Measurements from ENCODE around the gene ARL2.

ARL2 gene

GRCh38 chr11:65047581-65048422 lies 33.8 kb downstream of the ARL2 start:
- peak; percentile 40 for DNase-seq (ENCODE audit: low spot score)

DNA sequence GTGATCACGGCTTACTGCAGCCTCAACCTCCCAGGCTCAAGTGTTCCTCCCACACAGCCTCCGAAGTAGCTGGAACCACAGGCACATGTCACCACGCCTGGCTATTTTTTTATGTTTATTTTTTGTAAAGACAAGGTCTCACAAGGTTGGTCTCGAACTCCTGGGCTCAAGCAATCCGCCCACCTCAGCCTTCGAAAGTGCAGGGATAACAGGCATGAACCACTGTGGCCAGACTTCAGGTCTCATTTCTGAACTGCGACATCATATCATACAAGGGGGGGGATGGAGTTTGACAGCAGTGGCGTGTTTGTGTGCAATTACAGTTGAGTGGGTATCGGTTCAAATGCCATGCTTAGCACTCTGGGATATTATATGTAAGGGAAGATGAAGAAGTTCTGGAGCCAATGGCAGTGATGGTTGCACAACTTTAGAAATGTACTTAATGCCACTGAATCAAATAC lies 37.5 kb downstream of the ARL2 start:
- no peak for DNase-seq (ENCODE audit: low spot score)

DNA sequence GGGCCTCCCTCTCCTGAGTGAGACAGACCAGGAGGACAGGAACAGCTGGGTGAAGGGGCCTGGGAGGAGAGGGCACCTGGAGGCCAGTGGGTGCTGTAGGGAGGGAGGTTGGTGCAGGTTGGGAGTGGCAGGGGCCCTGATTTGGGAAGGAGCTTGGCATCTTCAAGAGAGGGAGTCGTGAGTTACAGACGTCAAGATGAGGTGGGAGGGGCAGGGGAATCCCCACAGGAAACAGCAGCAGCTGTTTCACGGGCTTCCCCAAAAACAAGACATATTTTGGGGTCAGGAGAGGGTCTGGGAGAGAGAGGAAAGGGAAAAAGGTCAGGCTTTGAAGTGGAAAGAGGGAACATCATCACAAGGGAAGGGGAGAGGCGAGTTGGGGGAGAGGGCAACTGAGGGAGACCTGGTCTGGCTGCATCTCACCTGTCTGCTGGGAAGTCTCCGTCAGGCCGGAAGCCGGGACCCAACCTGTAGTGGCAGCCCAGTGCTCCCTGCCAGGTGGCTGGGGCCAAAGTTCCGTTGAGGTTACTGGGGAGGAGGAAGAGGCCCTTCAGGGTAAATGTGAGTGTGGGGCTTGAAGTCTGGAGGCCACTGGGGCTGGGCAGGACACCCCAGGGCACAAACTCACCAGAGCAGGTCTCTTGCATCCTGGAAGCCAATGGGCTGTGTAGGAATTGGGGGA lies 40.0 kb downstream of the ARL2 start:
- no peak for DNase-seq (ENCODE audit: low spot score)

DNA sequence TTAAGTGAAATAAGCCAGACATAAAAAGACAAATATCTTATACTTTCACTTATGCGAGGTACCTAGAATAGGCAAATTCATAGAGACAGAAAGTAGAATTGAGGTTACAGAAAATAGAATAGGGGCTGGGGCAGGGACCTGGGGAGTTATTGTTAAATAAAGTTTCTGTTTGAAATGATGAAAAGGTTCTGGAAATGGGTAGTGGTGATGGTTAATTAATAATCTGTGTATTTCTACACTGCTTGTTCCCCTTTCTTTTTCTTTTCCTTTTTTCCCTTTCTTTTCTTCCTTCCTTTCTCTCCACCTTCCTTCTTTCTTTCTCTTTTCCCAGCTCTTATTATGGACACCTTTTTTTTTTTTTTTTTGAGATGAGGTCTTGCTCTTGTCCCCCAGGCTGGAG lies 41.6 kb downstream of the ARL2 start:
- no peak for DNase-seq (ENCODE audit: low spot score)

- DNase-seq (ENCODE audit: low spot score) = no peak
These were observed 43.0 kb downstream of the ARL2 start for GRCh38 chr11:65056999-65057398.

DNA sequence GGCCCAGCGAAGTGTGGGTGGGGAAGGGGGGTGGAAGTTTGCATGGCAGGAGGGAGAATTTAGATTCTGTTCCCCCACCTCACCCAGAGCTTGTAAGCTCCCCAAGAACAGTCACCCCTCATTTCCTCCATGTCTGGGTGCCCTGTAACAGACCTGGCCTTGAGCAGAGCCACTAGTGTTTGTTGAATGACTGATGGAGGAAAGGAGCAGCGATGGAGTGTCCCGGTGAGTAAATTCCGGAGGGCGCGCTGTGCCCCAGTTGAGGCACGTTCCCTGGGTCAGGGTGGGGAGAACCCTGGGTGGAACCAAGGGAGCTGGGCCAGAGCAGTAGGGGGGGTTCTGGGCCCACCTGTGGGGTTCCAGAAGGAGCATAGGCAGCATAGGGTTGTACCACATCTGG lies 43.6 kb downstream of the ARL2 start:
- DNase-seq (ENCODE audit: low spot score) = no peak

GRCh38 chr11:65058012-65058411 lies 44.1 kb downstream of the ARL2 start:
- no peak for DNase-seq (ENCODE audit: low spot score)

DNA sequence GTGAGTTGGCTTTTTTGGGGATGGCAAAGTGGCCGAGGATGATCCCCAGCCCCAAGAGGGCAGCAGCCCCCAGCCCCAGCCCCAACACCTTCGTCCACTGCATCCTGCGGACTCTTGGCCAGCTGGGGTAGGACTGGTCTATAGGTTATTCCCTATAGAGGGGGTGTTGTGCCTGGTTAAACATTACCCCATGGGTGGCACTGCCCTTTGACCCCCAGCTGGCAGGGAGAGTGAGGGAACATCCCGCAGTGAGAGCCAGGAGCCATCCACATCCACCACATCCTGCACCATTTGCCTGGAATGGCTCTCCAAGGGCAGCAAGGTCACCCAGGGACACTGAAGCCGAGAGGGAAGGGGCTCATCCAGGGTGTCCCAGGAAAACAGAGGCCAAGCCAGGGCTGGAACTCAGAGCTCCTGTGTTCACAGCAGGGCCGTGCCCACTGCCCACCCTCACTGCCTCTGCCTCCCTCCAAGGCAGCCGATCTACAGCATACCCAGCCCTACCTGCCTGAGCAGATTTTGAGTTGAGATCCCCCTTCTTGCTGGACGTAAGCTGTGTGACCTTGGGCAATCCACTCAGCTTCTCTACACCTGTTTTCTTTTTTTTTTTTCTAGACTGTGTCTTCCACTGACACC lies 44.6 kb downstream of the ARL2 start, which contains the start of gene NAALADL1:
NAALADL1 (minus strand) TSS at position 135 of the 636 bp plus-strand sequence; CDS start at position 103, 32 bp downstream.
- DNase-seq (ENCODE audit: low spot score) = no peak

DNA sequence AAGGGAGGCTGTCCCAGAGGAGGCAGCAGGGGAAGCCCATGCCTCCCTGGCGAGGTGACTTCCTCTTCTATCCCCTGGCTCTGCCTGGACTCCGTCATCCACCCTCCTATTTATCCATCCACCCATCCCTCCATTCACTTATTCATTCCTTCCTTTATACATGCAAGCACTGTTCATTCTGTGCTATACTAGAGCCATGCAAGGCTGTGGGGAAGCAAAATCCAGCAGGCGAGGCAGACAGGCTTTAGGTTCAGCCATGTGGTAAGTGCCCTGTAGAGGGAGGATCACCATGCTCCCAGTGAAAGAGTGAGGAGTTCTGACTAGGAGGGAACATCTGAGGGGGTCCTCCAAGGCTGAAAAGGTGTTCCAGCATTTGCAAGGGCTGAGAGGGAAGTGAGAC lies 45.6 kb downstream of the ARL2 start:
- no peak for DNase-seq (ENCODE audit: low spot score)

GRCh38 chr11:65059959-65060824 lies 46.2 kb downstream of the ARL2 start:
- no peak for DNase-seq (ENCODE audit: low spot score)

- no peak for DNase-seq (ENCODE audit: low spot score)
These were observed 47.0 kb downstream of the ARL2 start for GRCh38 chr11:65060913-65061408.

DNA sequence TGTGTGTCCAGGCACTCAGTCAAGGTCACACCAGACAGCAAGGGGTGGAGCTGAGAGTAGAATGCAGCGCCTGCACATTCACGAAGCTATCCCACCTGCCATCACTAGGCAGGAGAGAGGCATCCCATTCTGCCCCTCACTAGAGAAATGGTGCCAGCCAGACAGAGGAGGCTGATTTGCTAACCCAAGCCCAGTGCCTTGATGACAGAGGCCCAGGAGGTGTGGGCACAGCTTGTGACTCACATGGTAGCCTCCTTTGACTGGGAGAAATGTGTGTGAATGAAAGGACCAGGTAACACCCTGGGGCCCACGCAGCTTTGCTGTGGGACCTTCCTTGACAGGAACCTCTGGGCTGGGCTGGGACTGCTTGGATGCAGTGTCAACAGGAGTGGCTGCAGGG lies 49.6 kb downstream of the ARL2 start:
- DNase-seq (ENCODE audit: low spot score) = no peak

DNA sequence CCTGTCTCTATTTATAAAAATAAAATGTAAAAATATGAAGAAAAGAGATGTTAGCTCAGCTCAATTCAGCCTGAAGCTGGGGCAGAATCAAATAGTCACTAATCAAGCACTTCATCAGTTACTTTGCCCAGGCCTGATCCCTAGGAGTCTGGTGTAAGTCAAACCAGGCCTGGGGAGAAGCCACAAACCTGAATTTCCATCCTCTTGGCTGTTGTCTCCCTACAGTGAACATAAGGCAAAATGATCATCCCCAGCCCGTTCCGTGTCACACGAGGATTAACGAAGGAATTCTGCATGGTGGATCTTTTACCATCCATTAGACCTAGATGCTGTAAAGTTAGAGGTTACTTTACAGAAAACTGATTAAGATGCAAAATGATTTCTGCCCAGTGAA lies 50.9 kb downstream of the ARL2 start:
- no peak for DNase-seq (ENCODE audit: low spot score)

DNA sequence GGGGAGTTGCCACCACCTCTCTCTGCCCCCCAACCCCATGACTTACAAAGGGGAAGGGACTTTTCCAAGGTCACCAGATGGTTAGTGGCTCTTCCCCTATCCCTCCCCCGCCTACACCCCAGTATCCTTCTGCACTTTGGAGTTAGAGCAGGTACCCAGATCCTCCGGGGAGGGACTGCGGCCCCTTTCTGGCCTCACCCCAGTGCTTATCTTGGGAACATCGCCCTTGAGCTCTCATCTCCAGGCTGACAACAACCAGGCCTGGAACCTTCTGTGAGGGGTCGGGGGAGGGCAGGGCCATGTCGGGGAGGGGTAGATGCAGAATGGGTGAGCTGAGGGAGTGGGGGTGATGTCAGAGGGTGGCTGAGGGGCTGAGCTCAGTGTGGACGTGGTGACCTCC lies 51.9 kb downstream of the ARL2 start:
- no peak for DNase-seq (ENCODE audit: low spot score)

GRCh38 chr11:65066315-65066714 lies 52.4 kb downstream of the ARL2 start:
- no peak for DNase-seq (ENCODE audit: low spot score)

DNA sequence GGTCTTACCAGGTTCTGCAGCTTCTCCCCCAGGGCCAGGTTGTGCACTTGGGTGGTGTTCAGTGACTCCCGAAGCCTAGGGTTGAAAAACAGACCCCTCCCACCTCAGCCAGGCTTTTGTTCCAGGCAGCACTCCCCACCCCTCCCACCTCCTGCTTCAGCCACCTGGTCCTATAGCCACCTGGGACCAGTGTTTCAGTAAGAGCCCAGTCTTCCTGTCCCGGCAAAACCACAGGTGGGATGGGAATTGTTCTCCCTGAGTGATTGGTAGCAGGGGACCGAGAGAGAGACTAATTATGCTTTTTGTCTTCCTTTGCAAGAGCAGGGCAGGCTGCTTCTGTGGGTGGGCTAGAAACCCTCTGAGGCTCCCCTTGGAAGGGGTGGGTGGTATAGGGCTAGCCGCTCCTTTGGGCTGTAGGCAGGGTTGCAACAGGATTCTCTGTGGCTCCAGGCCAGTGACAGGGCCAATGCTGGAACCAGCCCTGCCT lies 52.9 kb downstream of the ARL2 start:
- DNase-seq (ENCODE audit: low spot score) = no peak

- no peak for DNase-seq (ENCODE audit: low spot score)
These were observed 53.5 kb downstream of the ARL2 start for GRCh38 chr11:65067446-65067845.

DNA sequence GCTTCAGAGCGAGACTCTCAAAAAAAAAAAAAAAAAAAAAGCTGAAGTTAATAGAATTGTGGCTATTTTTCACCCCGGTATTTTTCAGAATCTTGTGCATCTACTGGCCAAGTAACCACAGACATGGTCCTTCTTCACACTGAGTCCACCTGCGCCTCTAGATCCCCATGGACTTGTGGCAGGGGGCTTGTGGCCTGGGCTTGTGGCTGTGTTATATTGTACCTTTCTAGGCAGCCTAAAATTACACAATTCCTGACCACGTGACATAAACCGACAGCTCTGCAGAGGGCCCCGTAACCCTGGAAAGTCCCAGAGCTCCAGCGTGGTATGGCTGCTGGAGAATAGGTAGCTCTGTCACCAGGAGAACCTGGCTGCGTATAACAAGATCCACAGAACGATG lies 55.3 kb downstream of the ARL2 start:
- no peak for DNase-seq (ENCODE audit: low spot score)
